AG09309 (cell line): ENCODE data around the gene CAMK2B.

Experiments
- DNase-seq: peaks from one replicate; pipeline ENCODE4 v3.0.0-alpha.2; 2010; ENCODE audit warnings: low read depth
- H3K4me3 ChIP-seq: 2 replicates; pipeline ENCODE4 v1.5.1; 2011; ENCODE audit warnings: mild to moderate bottlenecking, low read depth, low read length, moderate library complexity; ENCODE audit not compliant: control insufficient read depth
- CTCF ChIP-seq: IDR thresholded peaks from 2 replicates; pipeline ENCODE4 v1.5.1; 2011; ENCODE audit warnings: mild to moderate bottlenecking, low read depth, low read length, inconsistent platforms; ENCODE audit not compliant: insufficient read depth, control insufficient read depth; ENCODE audit errors: missing control alignments

The CAMK2B gene

GRCh38 chr7:44256459-44256858 lies 68.9 kb downstream of the CAMK2B start:
- TF ChIP-seq CTCF, result no peak
- DNase-seq, result no peak
- no peak overlapping the region for H3K4me3 ChIP-seq

GRCh38 chr7:44251881-44252280 lies 73.5 kb downstream of the CAMK2B start:
- no peak for DNase-seq
- no peak for TF ChIP-seq CTCF
- no peak overlapping the region for H3K4me3 ChIP-seq

- no peak for DNase-seq
- TF ChIP-seq CTCF, result no peak
- no peak overlapping the region for H3K4me3 ChIP-seq
Measured at GRCh38 chr7:44251269-44251668, 74.1 kb downstream of the CAMK2B start.

- no peak for TF ChIP-seq CTCF
- H3K4me3 ChIP-seq, result no peak overlapping the region
- DNase-seq, result no peak
Measured at GRCh38 chr7:44249639-44250234, 75.7 kb downstream of the CAMK2B start.

- DNase-seq, result no peak
- no peak overlapping the region for H3K4me3 ChIP-seq
- no peak for TF ChIP-seq CTCF
Measured at GRCh38 chr7:44247868-44248651, 77.3 kb downstream of the CAMK2B start.

- TF ChIP-seq CTCF, result no peak
- no peak for DNase-seq
- H3K4me3 ChIP-seq, result no peak overlapping the region
Measured at GRCh38 chr7:44246396-44247113, 78.8 kb downstream of the CAMK2B start.
